ENCODE measurements around the gene USF2. TPM values are rescaled to one million over a fixed set of nuclear protein-coding genes. Genes with fewer than 3 reads are reported as not detected.

Gene USF2
- total and polyA plus RNA-seq, 2 of the 8 experiments (the other 6 are each of a cell fraction or from before 2014, with no cell fraction given), result 74.1 to 109 TPM

DNA sequence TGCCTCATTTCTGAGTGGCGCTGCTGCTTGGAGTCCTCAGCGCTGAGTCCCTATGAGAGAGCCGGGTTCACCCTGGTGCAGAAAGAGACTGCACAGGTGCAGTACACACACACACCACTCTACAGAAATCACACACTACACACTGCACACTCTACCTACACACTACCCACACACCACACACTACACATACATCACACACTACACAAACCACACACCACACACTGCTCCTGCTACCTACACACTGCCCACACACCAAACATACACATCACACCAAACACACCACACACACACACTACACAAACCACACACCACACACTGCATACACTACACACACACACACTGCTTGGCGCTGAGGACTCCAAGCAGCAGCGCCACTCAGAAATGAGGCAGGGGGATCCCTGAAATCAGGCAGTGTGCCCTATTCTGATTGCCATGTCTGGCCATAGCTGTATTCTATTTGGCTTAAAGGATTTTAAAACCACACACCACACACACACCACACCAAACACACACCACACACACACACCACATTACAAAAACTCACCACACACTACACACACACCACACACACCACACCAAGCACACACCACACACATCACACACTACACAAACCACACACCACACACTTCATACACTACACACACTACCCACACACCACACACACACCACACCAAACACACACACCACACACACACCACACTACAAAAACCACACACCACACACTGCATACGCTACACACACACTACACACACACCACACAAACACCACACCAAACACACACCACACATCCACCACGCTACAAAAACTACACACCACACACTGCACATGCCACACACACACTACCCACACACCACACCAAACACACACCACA, 28.1 kb downstream of the USF2 start (continued):
- TF ChIP-seq CTCF (IDR thresholded peaks at IDR 0.05; ENCODE audit: control extremely low read depth in 1 of 3, insufficient read depth in 1 of 3, low read depth in 1 of 3, low read length in 3 of 3) (no peak), CBX8 (IDR thresholded peaks at IDR 0.05; ENCODE audit: borderline replicate concordance, low read depth, low read length) (no peak), CTBP2 (IDR thresholded peaks at IDR 0.05; ENCODE audit: borderline replicate concordance, insufficient read depth, insufficient read length, low read length) (no peak), FOSL1 (IDR thresholded peaks at IDR 0.05; ENCODE audit: insufficient read depth, low read depth, low read length) (no peak), SP4 (IDR thresholded peaks at IDR 0.05; ENCODE audit: low read length) (no peak), CHD1 (IDR thresholded peaks at IDR 0.05; ENCODE audit: low read depth, low read length) (no peak), BACH1 (IDR thresholded peaks at IDR 0.05; ENCODE audit: low read length) (no peak)
- TF ChIP-seq, protein P1, sequence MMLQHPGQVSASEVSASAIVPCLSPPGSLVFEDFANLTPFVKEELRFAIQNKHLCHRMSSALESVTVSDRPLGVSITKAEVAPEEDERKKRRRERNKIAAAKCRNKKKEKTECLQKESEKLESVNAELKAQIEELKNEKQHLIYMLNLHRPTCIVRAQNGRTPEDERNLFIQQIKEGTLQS (IDR thresholded peaks at IDR 0.05; ENCODE audit: insufficient read depth, low read depth, low read length), result no peak

Measured in H1 (cell line).